Endometrial microvascular endothelial cells (primary cell): ENCODE measurements around the gene UNC5A. TPM values are rescaled to one million over a fixed set of nuclear protein-coding genes. Genes with fewer than 3 reads are reported as not detected.

Source experiments
- in situ Hi-C: cut with HindIII; loops from 2 replicates; pipeline ENCODE4 v1.10.0; 2017; ENCODE audit warnings: low sequenced_read_pairs, low pct_unique_long_range_greater_than_20kb; ENCODE audit errors: inconsistent ontology term
- total RNA-seq: library from RNA; depleted of rRNA; stranded (reverse); fragments of >200 nt; gene quantifications from one replicate; pipeline ENCODE4 v1.2.3, GENCODE V29; 2015; ENCODE audit errors: inconsistent ontology term

The UNC5A gene
- total RNA-seq, 1 donor from 2014 or later = not detected

- in situ Hi-C loops = no loop called here
Observed at GRCh38 chr5:176899946-176900779, 89.8 kb downstream of the UNC5A start.

GRCh38 chr5:176900780-176901204 lies 90.4 kb downstream of the UNC5A start:
- in situ Hi-C loops = no loop called here

GRCh38 chr5:176901260-176902101 lies 91.1 kb downstream of the UNC5A start:
- in situ Hi-C loops = no loop called here

- in situ Hi-C loops = no loop called here
Observed at GRCh38 chr5:176902102-176902814, 91.9 kb downstream of the UNC5A start.

- in situ Hi-C loops = no loop called here
Observed at GRCh38 chr5:176902911-176903664, 92.7 kb downstream of the UNC5A start.

GRCh38 chr5:176904276-176904675 lies 93.9 kb downstream of the UNC5A start:
- in situ Hi-C loops = no loop called here

GRCh38 chr5:176906126-176906525 lies 95.8 kb downstream of the UNC5A start:
- in situ Hi-C loops = no loop called here

GRCh38 chr5:176906796-176907195 lies 96.4 kb downstream of the UNC5A start:
- in situ Hi-C loops = no loop called here

- in situ Hi-C loops = no loop called here
Observed at GRCh38 chr5:176908675-176909368, 98.5 kb downstream of the UNC5A start.

GRCh38 chr5:176912115-176912514 lies 101.8 kb downstream of the UNC5A start:
- in situ Hi-C loops = no loop called here

- in situ Hi-C loops = no loop called here
Observed at GRCh38 chr5:176915906-176916305, 105.5 kb downstream of the UNC5A start.

- in situ Hi-C loops = no loop called here
Observed at GRCh38 chr5:176916337-176916736, 106.0 kb downstream of the UNC5A start.

- in situ Hi-C loops = no loop called here
Observed at GRCh38 chr5:176918613-176919012, 108.3 kb downstream of the UNC5A start.

- in situ Hi-C loops = no loop called here
Observed at GRCh38 chr5:176921714-176922113, 111.4 kb downstream of the UNC5A start.

GRCh38 chr5:176922817-176923216 lies 112.5 kb downstream of the UNC5A start:
- in situ Hi-C loops = no loop called here

GRCh38 chr5:176927562-176927961 lies 117.2 kb downstream of the UNC5A start:
- in situ Hi-C loops = no loop called here

GRCh38 chr5:176929654-176930053 lies 119.3 kb downstream of the UNC5A start:
- in situ Hi-C loops = no loop called here
